Measurements from ENCODE around the gene VPS33B. TPM values are rescaled to one million over a fixed set of nuclear protein-coding genes. Genes with fewer than 3 reads are reported as not detected.
A peak's percentile ranks its signal among the peaks of the same experiment; 100 is the strongest.

The VPS33B gene
- total and polyA plus RNA-seq, 4 donors, result 1.3 to 8.9 (median 4.5) TPM

GRCh38 chr15:91021516-91022074, 799 bp downstream of the VPS33B start:
- Histone ChIP-seq H3K27ac (ENCODE audit: low read depth in 1 of 2, low read length in 2 of 2) (peak overlapping the region in 1 of 2 donors; percentile 27), H3K9ac (ENCODE audit: low read depth in 1 of 2, low read length in 2 of 2) (peak overlapping the region; percentile 52 to 70)
- whole genome bisulfite sequencing, result 12% methylated on average over 4 of the region's 4 CpGs

GRCh38 chr15:91018158-91018557, 4.2 kb downstream of the VPS33B start:
- no peaks in the 10 kb centered on the region for H3K27me3 ChIP-seq (ENCODE audit: control insufficient read depth in 4 of 4, insufficient read depth in 4 of 4, low read length in 3 of 4)
- no peak for DNase-seq (ENCODE audit: low spot score)
- H3K36me3 ChIP-seq (ENCODE audit: control insufficient read depth in 4 of 4, insufficient read depth in 3 of 4, low read depth in 1 of 4, low read length in 3 of 4), result peaks cover 4 to 13% (median 9%) of the 10 kb centered on the region in 4 donors
- H3K9me3 ChIP-seq (ENCODE audit: control insufficient read depth in 4 of 4, low read length in 3 of 4), result no peaks in the 10 kb centered on the region
- no peak overlapping the region for H3K4me3 ChIP-seq (ENCODE audit: low read depth in 1 of 3, low read length in 3 of 3)
- H3K4me1 ChIP-seq (ENCODE audit: control insufficient read depth in 4 of 4, insufficient read depth in 4 of 4, low read length in 3 of 4), result peaks cover 2 to 17% (median 12%) of the 10 kb centered on the region in 4 donors
- H3K9ac ChIP-seq (ENCODE audit: low read depth in 1 of 2, low read length in 2 of 2), result no peak overlapping the region
- TF ChIP-seq TAF1 (conservative IDR thresholded peaks at IDR 0.05) (no peak), RXRA (IDR thresholded peaks at IDR 0.05) (no peak), CTCF (IDR thresholded peaks at IDR 0.05; ENCODE audit: low read depth, low read length, missing input control) (no peak), HNF4A (conservative IDR thresholded peaks at IDR 0.05) (no peak), NR2F2 (IDR thresholded peaks at IDR 0.05) (no peak), FOXA1 (IDR thresholded peaks at IDR 0.05) (no peak)
- WGBS, result 78% methylated on average over 3 of the region's 3 CpGs
- H3K27ac ChIP-seq (ENCODE audit: low read depth in 1 of 2, low read length in 2 of 2), result no peak overlapping the region

More at GRCh38 chr15:91021516-91022074, 799 bp downstream of the VPS33B start:
- Histone ChIP-seq H3K36me3 (ENCODE audit: control insufficient read depth in 4 of 4, insufficient read depth in 3 of 4, low read depth in 1 of 4, low read length in 3 of 4) (peaks cover 2 to 4% (median 2%) of the 10 kb centered on the region in 4 donors), H3K4me3 (ENCODE audit: low read depth in 1 of 3, low read length in 3 of 3) (peak overlapping the region; percentile 77 to 100 (median 87)), H3K9me3 (ENCODE audit: control insufficient read depth in 4 of 4, low read length in 3 of 4) (no peaks in the 10 kb centered on the region), H3K27me3 (ENCODE audit: control insufficient read depth in 4 of 4, insufficient read depth in 4 of 4, low read length in 3 of 4) (no peaks in the 10 kb centered on the region), H3K4me1 (ENCODE audit: control insufficient read depth in 4 of 4, insufficient read depth in 4 of 4, low read length in 3 of 4) (peaks cover 2 to 17% (median 12%) of the 10 kb centered on the region in 4 donors)
- TF ChIP-seq HNF4G (IDR thresholded peaks at IDR 0.05), result no peak
- TF ChIP-seq EGR1 (IDR thresholded peaks at IDR 0.05; ENCODE audit: low read depth in 2 of 2), result no peak
- no peak for TF ChIP-seq SP1 (IDR thresholded peaks at IDR 0.05)
- TF ChIP-seq TAF1 (conservative IDR thresholded peaks at IDR 0.05), result no peak
- TF ChIP-seq FOXA1 (IDR thresholded peaks at IDR 0.05), result no peak
- no peak for TF ChIP-seq RXRA (IDR thresholded peaks at IDR 0.05)
- no peak for DNase-seq (ENCODE audit: low spot score)

GRCh38 chr15:91017716-91018115, 4.7 kb downstream of the VPS33B start:
- no peak overlapping the region for H3K27ac ChIP-seq (ENCODE audit: low read depth in 1 of 2, low read length in 2 of 2)
- 83% methylated on average over 5 of the region's 5 CpGs for WGBS
- no peak overlapping the region for H3K9ac ChIP-seq (ENCODE audit: low read depth in 1 of 2, low read length in 2 of 2)
- no peaks in the 10 kb centered on the region for H3K27me3 ChIP-seq (ENCODE audit: control insufficient read depth in 4 of 4, insufficient read depth in 4 of 4, low read length in 3 of 4)
- H3K9me3 ChIP-seq (ENCODE audit: control insufficient read depth in 4 of 4, low read length in 3 of 4), result no peaks in the 10 kb centered on the region
- H3K4me3 ChIP-seq (ENCODE audit: low read depth in 1 of 3, low read length in 3 of 3), result no peak overlapping the region
- peaks cover 5 to 16% (median 11%) of the 10 kb centered on the region in 4 donors for H3K36me3 ChIP-seq (ENCODE audit: control insufficient read depth in 4 of 4, insufficient read depth in 3 of 4, low read depth in 1 of 4, low read length in 3 of 4)
- peaks cover 2 to 14% (median 12%) of the 10 kb centered on the region in 4 donors for H3K4me1 ChIP-seq (ENCODE audit: control insufficient read depth in 4 of 4, insufficient read depth in 4 of 4, low read length in 3 of 4)
- DNase-seq (ENCODE audit: low spot score), result no peak
- TF ChIP-seq FOXA2 (IDR thresholded peaks at IDR 0.05) (no peak), JUND (IDR thresholded peaks at IDR 0.05) (no peak), RAD21 (IDR thresholded peaks at IDR 0.05) (no peak), ATF3 (IDR thresholded peaks at IDR 0.05) (no peak), HNF4G (IDR thresholded peaks at IDR 0.05) (no peak), CTCF (IDR thresholded peaks at IDR 0.05; ENCODE audit: low read depth, low read length, missing input control) (no peak), REST (IDR thresholded peaks at IDR 0.05) (no peak), RXRA (IDR thresholded peaks at IDR 0.05) (no peak), FOXA1 (IDR thresholded peaks at IDR 0.05) (no peak), GABPA (IDR thresholded peaks at IDR 0.05 in 1 of 2, conservative IDR thresholded peaks at IDR 0.05 in 1 of 2) (no peak), MAX (IDR thresholded peaks at IDR 0.05) (no peak), ZBTB33 (IDR thresholded peaks at IDR 0.05) (no peak), TAF1 (conservative IDR thresholded peaks at IDR 0.05) (no peak), NR2F2 (IDR thresholded peaks at IDR 0.05) (no peak), HNF4A (conservative IDR thresholded peaks at IDR 0.05) (no peak)
